ENCODE data around the gene DAGLA.

DNA sequence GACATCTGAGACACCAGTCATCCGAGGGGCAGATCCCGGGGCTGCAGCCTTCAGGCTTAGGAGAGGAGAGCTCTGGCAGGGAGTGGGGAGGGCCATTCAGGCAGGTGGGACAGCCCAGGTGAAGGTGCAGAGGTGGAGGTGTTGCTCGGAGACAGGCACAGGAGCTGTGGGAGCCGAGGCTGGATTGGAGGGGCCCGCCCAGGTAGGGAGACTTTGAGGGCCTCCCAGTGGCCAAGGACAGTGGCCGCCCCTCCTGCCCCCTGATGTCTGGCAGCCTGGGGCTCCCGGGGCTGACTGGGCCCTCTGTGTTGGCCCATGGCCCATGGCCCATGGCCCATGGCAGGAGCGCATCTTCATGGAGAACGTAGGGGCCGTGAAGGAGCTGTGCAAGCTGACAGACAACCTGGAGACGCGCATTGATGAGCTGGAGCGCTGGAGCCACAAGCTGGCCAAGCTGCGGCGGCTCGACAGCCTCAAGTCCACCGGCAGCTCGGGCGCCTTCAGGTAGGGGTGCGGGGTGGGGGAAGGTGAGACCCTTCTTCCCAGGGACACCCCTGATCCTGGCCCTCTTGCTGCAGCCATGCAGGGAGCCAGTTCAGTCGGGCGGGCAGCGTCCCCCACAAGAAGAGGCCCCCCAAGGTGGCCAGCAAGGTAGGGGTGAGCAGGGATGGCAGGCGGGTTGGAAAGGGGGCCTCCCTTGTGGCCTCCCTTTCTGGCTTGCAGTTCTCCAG is 98.9 kb downstream of the DAGLA start:
- TF ChIP-seq, protein P1, sequence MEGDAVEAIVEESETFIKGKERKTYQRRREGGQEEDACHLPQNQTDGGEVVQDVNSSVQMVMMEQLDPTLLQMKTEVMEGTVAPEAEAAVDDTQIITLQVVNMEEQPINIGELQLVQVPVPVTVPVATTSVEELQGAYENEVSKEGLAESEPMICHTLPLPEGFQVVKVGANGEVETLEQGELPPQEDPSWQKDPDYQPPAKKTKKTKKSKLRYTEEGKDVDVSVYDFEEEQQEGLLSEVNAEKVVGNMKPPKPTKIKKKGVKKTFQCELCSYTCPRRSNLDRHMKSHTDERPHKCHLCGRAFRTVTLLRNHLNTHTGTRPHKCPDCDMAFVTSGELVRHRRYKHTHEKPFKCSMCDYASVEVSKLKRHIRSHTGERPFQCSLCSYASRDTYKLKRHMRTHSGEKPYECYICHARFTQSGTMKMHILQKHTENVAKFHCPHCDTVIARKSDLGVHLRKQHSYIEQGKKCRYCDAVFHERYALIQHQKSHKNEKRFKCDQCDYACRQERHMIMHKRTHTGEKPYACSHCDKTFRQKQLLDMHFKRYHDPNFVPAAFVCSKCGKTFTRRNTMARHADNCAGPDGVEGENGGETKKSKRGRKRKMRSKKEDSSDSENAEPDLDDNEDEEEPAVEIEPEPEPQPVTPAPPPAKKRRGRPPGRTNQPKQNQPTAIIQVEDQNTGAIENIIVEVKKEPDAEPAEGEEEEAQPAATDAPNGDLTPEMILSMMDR (conservative IDR thresholded peaks at IDR 0.05), result no peak
- no peak for TF ChIP-seq ZFX (IDR thresholded peaks at IDR 0.05)
